Activated CD8-positive, alpha-beta memory T cell treated with anti-CD3 and anti-CD28 coated beads for 24 hours (primary cell): ENCODE results near the gene HOXB7.

ENCODE experiments used
- DNase-seq: peaks from one replicate; pipeline ENCODE4 v3.0.0-alpha.2; 2020

HOXB7 gene

DNA sequence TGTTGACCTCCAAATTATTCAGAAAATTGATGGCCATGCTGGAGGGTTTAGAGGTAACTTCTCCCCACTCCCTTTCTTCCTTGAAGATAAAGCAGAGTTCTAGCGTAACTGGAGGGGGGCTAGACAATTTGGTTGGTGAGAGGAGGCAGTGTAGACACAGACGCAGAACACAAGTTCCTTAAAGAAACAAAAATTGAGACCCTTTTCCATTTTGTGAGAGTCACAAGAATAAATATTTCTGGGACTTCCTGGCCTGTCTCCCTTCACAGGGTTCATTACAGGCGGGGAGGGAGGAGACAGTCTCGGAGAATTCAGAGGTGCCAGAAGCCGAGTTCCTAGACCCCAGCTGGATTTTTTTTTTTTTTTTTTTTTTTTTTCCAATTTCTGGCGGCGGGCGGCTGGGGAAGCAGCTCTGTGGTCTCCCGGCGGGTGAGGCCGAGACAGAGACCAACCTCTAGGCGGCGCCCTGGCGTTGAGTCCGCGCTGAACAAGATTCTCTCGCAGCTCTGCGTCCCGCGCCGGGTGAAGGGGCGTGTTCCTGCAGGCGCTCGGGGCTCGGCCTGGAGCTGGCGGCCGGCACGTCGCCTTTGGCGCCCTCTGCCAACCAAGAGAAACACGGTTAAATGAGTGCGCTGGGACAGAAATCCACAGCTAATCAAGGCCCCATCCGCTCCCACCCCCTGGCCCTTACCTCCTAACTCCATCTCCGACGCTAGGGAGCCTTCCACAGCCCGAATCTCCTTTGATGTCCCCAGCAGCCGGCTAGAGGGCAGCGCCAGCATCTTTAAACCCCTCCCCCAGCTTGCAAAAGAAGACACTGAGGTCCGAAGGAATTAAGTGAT, 25.6 kb upstream of the HOXB7 start:
- DNase-seq: peak; percentile 90

DNA sequence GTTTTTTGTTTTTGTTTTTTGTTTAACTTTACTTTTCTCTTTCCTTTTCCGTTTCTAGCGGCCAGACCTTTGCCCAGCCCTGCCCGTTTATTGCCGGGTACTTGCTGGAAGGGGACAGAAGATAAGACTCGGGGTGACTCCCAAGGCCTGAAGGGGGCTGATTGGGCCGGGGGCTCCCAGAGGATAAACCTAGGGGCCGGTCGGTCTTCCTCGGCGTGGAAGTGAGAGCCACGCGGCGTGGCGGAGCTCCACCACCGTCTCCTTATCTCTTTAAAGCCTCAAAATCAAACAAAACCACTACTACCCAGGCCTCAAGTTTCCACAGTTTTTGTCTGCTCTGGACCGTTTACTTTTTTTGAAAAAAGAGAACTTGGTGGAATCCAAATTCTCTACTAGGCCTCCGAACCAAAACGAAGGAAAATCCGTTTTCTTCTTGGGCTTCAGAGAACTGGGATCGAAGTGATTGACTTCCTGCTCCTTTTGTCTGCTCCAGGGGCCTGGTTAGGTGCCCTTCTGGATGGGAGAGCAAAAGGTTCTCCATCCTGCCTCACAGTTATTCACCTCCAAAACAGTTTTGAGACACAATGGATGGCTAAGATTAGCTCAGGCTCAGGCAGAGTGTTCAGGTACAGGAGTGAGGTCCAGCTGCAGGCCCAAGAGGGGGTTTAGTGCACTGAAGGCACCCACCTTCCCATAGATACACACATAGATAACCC, 23.8 kb upstream of the HOXB7 start:
- no peak for DNase-seq

DNA sequence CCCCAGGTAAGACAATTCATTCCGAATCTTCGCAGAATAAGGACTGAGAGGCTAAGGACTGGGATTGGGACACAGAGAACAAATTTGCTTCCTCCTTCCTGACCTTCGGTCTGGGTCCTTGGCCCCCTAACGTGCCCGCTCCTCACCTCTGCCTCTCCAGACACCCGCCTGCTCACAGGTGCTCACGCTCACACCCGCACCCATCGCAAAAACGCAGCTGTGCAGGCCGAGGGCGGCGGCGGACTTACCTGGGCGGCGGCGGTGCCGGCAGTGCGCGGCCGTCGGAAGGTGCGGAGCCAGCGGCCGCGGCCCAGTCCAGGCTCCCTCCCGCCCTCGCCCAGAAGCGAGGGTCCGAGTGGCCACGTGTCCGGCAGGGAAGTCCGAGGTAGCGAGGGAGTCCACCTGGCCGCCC, 22.5 kb upstream of the HOXB7 start:
- no peak for DNase-seq

DNA sequence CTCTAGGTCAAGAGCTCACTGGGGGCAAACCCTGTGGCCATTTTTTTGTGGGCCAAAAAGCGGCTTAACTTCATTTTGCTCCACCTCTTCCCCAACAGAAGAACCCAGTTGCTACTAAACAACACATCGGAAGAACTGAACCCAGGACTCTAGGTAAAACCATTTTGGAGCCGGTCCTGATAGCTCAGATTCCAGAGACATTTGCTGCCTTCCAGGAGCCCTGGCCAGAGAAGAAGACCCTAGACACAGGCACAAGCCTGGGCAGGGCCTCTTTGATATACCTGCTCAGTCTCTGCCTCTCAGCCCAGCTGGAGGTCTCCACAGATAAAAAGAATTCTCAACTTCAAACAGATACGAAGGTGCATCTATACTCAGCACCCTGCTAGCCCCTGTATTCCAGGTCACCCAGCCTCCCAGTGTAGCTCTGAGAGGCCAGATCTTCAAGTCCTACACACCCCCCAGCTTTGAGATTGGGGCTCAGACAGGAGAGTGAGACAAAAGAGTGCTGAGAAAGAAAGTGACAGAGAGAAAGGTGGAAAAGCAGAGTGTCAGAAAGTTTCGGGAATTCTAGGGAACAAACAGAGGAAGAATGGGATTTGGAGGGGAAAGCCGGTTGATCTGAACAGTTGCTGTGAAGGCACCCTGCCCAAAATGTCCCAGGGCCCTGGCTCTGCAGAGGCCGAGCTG, 21.9 kb upstream of the HOXB7 start:
- no peak for DNase-seq

DNA sequence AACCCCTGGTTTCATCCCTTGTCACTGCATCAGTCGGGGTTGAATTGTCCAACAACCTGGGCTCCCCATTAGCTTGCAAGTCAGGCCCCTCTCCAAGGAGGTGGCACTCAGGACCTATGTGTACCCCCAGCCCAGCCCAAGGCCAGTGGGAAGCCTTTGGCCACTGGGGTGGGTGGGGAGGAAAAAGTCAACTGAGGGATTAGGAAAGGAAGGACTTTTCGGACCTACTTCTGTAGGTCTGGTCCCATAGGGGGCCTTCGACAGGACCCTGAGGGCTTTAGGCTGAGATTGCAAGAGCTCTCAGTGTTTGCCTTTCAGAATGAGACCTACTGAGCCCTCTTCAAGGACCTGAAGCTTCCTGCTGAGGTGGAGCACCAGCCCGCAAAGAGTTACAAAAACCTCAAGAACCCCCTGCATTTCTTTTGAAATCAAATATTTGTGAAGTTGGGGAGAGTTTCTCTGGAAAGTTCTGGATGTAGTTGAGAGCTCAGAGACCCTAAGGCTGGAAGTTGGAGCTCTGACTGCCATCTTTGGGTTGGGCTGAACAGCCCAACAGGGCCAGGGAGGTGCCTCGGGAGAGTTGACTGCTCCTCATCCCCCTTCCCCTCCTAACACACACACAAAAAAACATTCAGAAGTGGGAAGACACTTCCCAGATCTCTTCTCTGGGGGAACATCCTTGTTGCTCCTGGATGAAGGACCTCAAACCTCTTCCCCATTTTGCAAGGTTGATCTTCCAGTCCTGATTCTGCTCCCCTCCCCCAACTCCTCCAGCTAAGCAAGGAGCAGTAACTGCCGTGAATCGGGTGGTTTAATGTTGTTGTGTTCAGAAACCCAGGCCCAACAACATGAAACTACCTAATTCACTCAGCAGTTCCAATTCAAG, 21.1 kb upstream of the HOXB7 start:
- no peak for DNase-seq

DNA sequence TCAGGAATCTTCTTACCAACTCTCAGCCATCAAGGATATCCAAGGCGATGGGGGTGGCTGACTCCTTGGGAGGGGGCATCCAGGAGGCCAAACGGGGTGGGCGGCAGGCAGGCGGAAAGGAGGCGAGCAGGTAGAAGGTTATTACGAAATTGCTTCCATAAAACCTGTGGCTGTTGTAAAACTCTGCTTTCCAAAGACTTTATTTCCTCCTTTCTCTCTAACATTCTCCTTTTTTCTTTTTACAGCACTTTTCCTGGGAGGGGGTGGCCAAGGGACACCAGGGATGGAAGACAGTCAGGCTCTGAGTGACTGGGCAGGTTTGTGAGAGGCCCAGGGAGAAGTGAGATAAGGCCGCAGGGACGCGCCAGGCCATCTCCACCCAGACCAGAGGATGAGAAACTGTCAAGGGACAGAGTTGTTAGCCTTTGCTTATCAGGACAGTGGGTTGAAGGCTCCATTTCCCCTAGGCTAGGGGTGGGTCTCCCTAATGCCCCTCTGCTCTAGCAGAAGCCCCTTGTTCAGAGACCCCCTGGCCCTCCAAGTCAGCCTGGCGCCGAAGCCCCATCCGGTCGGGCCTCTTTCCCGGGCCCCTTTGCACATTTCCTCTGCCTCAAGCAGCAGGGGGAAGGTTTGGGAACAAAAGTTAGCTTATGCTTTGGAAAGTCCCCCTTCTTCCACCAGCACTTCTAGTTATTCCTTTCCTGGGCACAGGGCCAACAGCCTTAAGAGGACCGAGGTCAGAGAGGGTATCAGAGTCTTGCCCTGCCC, 20.3 kb upstream of the HOXB7 start:
- DNase-seq: no peak

DNA sequence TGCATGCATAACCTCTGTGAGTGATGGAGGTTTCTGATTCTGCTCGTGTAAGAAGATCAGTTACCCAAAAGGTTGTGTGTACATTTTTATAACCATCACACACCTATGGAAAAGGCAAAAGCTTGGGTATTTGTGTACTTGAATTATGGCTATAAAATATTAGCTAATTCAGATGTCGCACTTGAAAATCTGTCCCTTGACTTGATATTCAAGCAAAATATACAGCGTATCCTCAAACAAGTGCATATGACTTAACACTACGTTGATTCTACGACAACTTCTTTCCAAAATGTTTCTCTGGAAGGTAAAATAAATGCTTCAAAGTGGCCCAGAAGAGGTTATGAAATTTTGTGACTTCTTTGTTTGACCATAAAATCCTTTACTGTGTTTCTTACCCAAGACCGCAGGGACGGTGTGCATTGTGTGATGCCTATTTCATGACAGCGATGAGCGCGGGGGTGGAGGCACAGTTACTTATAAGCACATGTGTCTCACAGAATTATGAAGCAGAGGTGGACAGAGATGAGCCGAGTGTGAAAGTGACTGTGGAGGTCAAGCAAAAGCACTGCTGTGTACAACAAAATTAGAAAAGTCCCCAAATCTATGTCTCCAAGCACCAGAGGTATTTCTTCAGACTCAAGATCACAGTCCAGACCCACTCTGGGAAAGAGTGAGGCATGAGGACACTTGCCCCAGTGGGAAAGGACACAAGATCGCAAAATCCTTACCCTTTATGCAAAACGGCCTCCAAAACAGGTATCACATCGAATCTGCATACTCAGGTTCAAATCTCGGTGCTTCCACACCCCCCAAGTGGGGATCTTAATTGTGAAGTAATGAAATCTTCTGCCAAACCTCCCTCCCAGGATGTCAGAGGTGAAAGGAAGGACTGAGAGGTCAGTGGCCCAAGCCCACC, 19.4 kb upstream of the HOXB7 start:
- DNase-seq: no peak

DNA sequence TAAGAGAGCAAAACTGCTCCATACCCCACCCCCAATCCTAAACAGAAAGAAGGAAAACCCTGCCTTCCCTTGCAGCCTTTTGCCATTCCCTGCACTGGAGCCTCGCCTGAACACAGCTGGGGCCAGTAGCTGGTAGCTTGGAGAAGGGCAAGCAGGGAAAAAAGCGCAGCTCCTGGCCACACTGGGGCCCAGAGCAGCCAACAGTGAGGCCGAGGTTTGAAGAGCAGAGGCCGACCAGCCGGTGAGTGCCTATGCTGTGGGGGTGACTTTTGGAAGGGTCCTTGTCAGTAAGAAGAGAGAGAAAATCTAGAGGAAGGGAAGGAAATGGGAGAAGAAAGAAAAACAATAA, 18.6 kb upstream of the HOXB7 start:
- DNase-seq: no peak

DNA sequence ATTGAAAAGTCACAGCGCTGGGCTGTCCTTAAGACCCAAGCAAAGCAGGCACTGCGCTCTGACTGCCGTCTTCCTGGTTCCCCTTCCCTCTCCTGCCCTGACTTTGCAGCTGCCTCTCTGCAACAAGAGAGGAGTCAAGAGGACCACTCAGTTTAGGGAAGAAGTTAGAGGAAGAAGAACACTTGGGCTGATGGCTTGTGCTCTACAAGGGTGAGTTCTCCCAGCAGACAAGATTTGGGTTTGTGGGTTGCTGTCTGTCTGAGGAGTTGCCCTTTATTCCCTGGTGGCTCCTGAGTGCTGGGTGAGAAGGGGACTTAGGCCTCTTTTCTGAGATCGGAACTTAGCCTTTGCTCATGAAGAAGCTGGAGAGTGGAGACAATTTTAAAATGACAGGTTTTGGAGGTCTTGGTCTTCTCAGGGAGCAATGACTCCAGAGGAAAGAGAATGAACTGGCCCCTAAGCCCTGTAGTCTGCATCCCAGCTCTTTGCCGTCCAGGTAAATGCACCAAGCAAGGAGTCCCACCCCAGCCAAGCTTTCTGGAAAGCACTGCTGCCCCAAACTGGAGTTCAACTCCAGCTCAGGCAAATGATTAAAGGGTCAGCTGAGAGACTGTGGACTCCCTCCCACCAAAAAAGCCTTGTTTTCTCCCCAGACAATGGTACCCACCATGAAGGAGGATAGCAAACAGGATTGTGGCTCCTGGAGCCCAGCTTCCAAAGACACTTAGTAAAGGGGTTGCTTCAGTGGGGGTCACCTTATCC, 18.0 kb upstream of the HOXB7 start:
- no peak for DNase-seq

DNA sequence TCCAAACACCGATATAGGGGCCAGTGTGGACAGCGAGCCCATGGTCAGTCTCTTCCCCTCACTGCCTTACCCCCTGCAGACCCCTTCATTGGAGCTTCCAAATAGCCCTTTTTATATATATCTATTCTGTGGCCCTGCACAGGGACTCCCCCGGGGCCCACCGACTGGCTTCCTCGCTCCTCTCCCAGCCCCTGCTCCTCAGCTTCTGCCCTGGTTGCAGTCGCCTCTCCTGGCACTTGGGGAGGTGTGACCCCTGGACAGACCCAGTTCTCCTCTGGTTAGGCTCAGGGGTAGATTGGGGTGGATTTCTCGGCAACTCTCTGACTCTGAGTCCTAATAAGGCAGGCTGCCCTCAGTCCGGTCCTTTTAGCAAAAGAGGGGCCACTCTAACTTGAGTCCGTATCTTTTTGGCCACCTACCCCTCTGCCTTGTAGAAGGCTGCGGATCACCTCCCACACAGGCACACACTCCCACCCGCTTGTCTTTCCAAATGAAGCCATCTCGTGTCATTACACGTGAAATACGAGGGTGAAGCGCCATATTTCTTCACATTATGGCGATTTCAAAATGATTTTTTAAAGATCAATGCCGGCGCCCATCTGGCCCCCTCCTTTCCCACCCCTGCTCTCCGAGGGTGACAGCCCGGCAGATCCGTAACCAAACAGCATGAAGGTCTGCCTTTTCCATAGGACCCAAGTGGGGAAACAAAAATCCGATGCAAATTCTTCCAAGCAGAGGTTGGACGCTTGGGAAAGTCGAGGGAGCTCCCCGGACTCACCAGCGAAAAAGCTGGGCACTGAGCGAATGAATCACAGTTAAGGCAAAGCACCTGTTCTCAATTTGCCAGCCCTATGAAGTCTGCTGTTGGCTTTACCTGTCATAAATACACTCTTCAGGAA, 17.1 kb upstream of the HOXB7 start:
- no peak for DNase-seq

DNA sequence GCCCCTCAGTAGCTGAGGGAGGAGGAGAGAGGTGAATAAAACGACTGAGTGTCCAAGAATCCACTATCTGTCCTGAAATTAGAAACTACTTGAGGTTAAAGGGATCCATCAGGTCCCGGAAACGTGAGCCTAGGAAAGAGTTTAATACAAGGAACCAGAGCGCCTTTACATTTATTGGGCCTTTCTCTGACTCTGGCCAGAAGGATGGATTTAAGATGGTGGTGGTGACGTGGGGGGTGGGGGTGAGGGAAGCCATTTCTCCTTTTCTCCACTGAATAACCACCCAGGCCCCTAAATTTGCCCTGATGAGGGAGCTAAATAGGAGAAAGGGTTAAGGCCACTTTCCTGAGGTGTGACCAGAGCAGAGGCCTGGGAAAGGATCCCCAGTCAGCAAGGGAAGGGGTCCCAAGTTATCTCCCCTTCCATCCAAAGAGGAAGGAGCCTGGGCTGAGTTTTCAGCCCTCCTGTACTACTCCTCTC, 16.3 kb upstream of the HOXB7 start:
- DNase-seq: no peak

DNA sequence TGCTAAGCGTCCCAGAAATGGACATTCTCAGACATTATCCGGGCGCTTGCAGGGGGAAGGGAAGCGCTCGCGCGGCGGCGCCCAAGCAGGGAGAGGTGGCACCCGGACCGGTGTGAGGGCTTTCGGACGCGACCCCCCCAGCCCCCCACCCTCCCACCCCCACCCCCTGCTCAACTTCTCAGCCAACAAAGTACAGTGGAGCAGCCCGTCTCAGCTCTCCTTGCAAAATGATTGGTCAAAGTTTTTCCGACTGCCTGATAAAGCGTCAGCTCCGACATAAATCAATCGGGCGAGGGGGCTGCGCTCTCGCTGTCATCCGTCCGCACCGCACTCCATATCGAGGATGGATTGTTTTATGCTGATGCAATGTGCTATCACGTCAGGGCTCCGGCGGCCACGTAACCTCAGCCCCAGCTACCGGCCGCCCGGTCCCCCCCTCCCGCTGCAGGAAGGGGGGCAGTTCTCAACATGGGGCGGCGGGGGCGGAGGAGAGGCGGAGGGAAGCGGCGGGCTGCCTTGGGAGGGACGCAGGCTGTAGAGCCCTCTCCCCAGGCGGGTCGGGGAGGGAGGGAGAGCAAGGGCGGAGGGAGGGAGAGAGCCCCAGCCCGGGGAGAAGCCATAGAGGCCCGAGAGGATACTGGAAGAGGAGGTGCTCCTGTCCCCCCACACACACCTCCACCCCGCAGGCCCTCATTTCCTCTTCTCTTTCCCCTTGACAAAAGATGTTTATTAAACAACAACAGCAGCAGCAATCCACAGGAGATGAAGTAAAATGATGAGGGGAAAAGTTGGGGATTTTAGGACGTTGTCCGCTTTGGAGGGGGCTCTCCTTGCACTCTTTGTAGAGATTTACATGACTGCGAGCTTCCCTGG, 15.7 kb upstream of the HOXB7 start, which contains the start of gene HOXB9:
Gene HOXB9, minus strand, starts transcription at position 114 of the 873 bp plus-strand sequence. Its CDS starts 89 bp downstream, at position 25.
- DNase-seq: peak; percentile 83

DNA sequence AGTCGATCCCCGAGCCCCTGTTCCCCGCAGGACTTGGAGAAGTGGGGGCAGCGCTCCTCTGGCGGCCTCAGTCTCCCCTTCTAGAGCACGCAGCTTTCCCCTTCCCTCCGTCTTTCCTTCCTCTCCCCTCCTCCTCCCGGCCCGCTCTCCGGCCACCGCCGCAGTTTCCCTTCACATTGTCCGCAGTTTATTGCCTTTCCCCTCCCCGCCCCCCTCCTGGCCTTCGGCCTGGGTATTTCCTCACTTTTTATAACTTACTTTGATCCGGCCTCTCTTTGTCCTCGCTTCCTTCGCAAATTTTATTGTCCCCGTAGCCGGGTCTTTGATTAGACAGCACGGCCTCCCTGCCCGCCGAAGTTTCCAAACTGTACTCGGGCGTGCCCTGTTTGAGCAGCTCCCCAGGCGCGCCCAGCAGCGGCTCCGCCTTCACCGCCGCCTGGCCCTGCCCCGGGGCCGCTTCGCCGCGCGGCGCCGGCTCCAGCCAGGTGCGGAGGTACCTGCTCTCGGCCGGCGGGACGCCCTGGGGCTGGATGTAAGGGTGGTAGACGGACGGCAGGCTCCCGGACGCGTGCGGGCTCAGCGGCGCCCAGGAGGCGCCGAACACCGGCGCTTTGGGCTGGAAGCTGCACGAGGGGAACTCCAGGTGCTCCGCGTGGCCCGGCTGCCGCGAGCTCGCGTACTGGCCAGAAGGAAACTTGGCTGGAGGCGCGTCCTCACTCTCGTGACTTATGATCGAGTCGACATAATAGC, 14.9 kb upstream of the HOXB7 start:
- DNase-seq: peak; percentile 85

DNA sequence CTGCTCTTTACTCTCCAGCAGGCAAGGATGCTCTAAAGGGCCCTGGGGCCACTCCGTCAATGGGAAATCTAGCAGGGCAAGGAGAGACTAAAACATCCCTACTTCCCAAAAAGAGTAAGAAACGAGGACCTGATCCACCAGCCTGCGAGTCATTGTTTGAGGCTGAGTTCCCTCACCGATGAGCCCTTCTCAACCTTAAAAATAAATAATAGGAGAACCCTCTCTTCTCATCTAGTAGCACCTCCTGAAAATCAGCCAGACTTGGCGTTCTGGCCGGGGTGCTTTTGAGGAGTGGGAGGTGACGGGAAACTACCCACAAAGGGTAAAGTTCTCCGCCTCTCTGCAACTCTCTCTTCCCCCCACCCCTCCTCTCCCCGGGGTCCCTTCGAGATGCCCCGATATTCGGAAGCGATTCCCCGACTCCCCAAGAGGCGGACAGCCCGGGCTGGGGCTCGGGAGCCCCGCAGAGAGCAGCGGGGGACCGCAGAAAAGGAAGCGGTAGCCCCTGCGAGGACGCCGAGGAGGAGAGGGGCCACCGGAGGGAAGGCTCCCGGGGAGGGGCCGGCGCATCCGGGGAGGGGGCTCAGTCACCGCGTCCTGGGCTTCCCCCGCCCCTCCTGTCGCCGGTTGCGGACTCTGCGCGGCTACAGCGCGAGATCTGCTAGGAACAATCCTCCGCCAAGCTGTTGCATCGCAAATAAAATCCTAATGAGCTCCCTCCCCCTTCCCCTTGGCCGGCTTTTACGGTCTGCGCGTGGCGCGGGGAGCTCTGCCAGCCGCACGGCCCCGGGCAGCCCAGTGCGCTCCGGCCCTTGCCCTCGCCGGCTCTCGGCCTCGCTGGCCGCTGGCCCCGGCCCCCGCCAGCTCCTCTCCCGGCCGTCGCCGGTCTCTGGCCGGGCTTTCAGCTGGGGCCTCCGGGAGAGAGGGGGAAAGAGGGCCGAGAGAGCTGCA, 14.0 kb upstream of the HOXB7 start:
- no peak for DNase-seq

DNA sequence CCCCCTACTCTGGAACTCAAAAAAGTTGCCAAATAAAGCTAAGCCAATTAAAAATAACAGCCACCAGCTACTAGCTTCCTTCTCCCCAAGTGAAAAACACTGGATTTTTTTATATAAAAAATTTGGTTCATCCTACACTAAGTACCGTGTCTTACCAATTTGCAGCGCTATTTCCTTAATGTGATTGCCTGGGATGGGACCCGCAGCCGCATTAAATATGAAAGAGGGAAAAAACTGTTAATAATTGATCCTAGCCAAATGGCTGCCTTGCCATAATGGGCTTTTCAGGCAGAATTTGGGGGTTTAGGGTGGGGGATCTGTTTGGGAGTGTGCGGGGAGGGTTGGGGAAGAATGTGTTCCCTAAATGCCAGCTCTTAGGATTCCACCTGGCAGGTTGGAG, 13.3 kb upstream of the HOXB7 start:
- DNase-seq: no peak

DNA sequence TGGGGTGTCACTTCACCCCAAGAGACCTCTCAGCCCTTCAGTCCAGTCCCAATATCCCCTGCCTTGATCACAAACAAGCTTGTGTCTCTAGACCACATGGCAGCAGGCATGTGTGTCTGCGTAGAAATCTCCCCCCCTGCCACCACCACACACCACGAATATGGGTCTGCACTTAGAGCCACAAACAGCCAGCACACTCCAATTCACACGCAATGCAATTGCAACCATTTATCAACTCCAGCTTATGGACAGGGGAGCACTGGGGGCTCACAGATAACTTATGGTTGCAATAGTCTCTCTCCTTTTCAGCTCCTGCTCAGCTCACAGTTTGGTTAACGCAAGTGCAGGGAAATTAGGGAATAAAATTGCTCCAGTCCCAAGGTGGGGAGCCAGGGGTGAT, 12.8 kb upstream of the HOXB7 start:
- DNase-seq: no peak
